HFFc6 (cell line): ENCODE measurements around the gene FN3KRP. TPM values are rescaled to one million over a fixed set of nuclear protein-coding genes. Genes with fewer than 3 reads are reported as not detected.
A peak's percentile ranks its signal among the peaks of the same experiment; 100 is the strongest.

Experiments used
- DNase-seq: peaks from one replicate; pipeline ENCODE4 v3.0.0-alpha.2; 2018
- H3K27ac Mint-ChIP-seq: 2 replicates; pipeline ENCODE4 v1.8.0; 2020; ENCODE audit warnings: mild to moderate bottlenecking, mixed read lengths
- H3K27me3 Mint-ChIP-seq: 2 replicates; pipeline ENCODE4 v1.8.0; 2021; ENCODE audit warnings: mild to moderate bottlenecking, moderate library complexity, mixed read lengths; ENCODE audit not compliant: insufficient read depth
- H3K36me3 Mint-ChIP-seq: 2 replicates; pipeline ENCODE4 v1.8.0; 2021; ENCODE audit warnings: low read depth, mixed read lengths
- H3K4me1 Mint-ChIP-seq: 2 replicates; pipeline ENCODE4 v1.8.0; 2020; ENCODE audit warnings: low read depth, mixed read lengths
- H3K4me3 Mint-ChIP-seq: 2 replicates; pipeline ENCODE4 v1.8.0; 2020; ENCODE audit warnings: mild to moderate bottlenecking, moderate library complexity, mixed read lengths
- H3K9me3 Mint-ChIP-seq: 2 replicates; pipeline ENCODE4 v1.8.0; 2020; ENCODE audit warnings: mild to moderate bottlenecking, mixed read lengths
- total RNA-seq, 6 experiments: library from RNA; stranded (reverse); fragmentation: NEBNext Ultra II Directional; extraction: Animal tissue kit (Norgen Biotek cat#: 25700); gene quantifications; 2 replicates in 1 of 6; 3 replicates in 5 of 6; pipeline ENCODE4 v1.2.3, GENCODE V29; 2021
- TF ChIP-seq, protein P1 (sequence below): fragments of 200-600 bp; sonication (generic); IDR thresholded peaks from 2 replicates; pipeline ENCODE4 v1.5.0; 2021; ENCODE audit warnings: antibody characterized with exemption, mild to moderate bottlenecking

The FN3KRP gene
- total RNA-seq, 6 experiments from 2014 or later: 27.7 to 36.3 (median 33.7) TPM

GRCh38 chr17:82705756-82706155 lies 10.8 kb upstream of the FN3KRP start:
- no peaks in the 10 kb centered on the region for H3K9me3 Mint-ChIP-seq

DNA sequence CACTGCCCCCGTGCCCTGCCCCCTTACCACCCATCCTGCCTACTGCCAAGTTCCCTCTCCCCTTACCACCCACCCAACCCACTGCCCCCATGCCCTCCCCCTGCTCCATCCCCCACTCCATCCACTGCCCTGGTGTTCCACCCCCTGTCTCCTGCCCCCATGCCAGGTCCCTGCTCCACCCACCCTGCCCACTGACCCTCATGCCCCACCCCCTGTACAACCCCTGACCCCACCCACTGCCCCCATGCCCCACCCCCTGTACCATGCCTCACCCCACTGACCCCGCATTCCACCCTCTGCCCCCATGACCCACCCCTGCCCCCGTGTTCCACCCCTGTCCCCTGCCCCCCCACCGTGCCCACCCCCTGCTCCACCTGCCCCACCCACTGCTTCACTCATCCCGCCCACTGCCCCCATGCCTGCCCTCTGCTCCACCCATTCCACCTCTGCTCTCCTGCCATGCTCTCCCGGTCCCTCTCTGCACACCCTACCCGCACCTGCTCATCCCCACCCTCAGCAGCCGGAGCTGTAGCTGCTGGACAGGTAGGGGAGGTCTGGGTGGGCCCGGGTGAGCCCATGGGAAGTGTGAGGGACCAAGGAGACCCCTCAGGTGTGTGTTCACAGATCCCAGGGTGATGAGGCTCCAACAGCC lies 7.4 kb upstream of the FN3KRP start:
- Mint-ChIP-seq H3K4me3 (no peak overlapping the region), H3K4me1 (peaks cover 6% of the 10 kb centered on the region), H3K36me3 (no peaks in the 10 kb centered on the region), H3K9me3 (no peaks in the 10 kb centered on the region), H3K27ac (no peak overlapping the region), H3K27me3 (peaks cover 3% of the 10 kb centered on the region)
- TF ChIP-seq, protein P1, sequence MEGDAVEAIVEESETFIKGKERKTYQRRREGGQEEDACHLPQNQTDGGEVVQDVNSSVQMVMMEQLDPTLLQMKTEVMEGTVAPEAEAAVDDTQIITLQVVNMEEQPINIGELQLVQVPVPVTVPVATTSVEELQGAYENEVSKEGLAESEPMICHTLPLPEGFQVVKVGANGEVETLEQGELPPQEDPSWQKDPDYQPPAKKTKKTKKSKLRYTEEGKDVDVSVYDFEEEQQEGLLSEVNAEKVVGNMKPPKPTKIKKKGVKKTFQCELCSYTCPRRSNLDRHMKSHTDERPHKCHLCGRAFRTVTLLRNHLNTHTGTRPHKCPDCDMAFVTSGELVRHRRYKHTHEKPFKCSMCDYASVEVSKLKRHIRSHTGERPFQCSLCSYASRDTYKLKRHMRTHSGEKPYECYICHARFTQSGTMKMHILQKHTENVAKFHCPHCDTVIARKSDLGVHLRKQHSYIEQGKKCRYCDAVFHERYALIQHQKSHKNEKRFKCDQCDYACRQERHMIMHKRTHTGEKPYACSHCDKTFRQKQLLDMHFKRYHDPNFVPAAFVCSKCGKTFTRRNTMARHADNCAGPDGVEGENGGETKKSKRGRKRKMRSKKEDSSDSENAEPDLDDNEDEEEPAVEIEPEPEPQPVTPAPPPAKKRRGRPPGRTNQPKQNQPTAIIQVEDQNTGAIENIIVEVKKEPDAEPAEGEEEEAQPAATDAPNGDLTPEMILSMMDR: no peak
- DNase-seq: no peak

More at GRCh38 chr17:82705756-82706155, 10.8 kb upstream of the FN3KRP start:
- no peak for DNase-seq
- Mint-ChIP-seq H3K27ac (no peak overlapping the region), H3K4me1 (peaks cover 6% of the 10 kb centered on the region), H3K4me3 (no peak overlapping the region), H3K36me3 (no peaks in the 10 kb centered on the region), H3K27me3 (peaks cover 10% of the 10 kb centered on the region)
- TF ChIP-seq, protein P1: no peak

DNA sequence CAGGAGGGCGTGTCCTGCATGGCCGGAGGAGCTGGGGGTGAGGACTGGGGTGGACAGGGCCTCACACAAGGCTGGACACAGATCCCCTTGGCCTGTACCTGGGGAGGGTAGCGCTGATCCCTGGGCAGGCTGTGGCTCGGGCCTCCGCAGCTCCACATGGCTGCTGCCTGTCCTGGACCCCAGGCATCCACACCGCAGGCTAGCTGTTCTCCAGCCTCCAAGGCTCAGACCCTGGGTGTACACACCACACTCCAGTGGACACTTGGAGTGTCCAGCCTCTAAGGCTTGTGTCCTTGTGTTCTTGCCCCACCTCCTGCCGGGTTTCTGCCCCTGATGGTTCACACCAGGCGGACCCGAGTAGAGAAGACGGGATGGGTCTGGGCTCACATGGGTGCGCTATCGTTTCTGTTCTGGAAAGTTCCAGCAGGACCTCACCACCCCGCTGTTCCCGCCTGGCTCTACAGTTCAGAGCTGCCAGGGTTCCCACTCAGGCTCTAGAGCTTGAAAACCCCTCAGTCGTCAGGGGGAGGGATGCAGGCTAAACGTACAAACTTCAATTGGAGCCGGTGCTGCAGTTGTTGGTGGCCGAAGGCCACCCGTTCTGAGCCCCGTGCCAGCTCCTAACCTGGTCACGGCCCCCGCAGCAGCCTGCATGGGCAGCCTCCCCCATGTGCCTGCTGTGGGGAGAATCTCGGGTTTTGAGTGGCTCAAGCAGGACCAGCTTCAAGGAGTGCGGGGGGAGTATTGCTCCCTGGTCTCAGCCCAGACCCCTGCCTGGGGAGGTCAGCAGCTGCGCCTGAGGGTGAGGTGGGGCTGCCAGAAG lies 6.6 kb upstream of the FN3KRP start:
- TF ChIP-seq, protein P1: no peak

GRCh38 chr17:82710499-82711232 lies 5.8 kb upstream of the FN3KRP start:
- Mint-ChIP-seq H3K4me1 (peaks cover 6% of the 10 kb centered on the region), H3K9me3 (no peaks in the 10 kb centered on the region), H3K27ac (no peak overlapping the region), H3K27me3 (no peaks in the 10 kb centered on the region; the same call in none of the 2 replicates), H3K36me3 (no peaks in the 10 kb centered on the region), H3K4me3 (no peak overlapping the region)
- TF ChIP-seq, protein P1: peak; percentile 19; the same call in 1 of the 2 replicates
- no peak for DNase-seq

More for the DNA sequence above, 6.6 kb upstream of the FN3KRP start:
- H3K4me3 Mint-ChIP-seq: no peak overlapping the region
- DNase-seq: no peak
- H3K36me3 Mint-ChIP-seq: no peaks in the 10 kb centered on the region
- no peaks in the 10 kb centered on the region for H3K9me3 Mint-ChIP-seq
- H3K27ac Mint-ChIP-seq: no peak overlapping the region
- H3K27me3 Mint-ChIP-seq: peaks cover 2% of the 10 kb centered on the region
- H3K4me1 Mint-ChIP-seq: peaks cover 6% of the 10 kb centered on the region

- Mint-ChIP-seq H3K4me1 (peaks cover 13% of the 10 kb centered on the region), H3K36me3 (no peaks in the 10 kb centered on the region), H3K27me3 (peaks cover 2% of the 10 kb centered on the region; the same call in 1 of the 2 replicates), H3K27ac (no peak overlapping the region), H3K4me3 (no peak overlapping the region), H3K9me3 (no peaks in the 10 kb centered on the region)
- DNase-seq: no peak
- TF ChIP-seq, protein P1: no peak
Observed at GRCh38 chr17:82713071-82713723, 3.3 kb upstream of the FN3KRP start.
